Breast epithelium (tissue), 4 donors: Measurements from ENCODE around the gene ACSM2A. TPM values are rescaled to one million over a fixed set of nuclear protein-coding genes. Genes with fewer than 3 reads are reported as not detected.
"Not testable (repeated sequence)": the region's sequence is repeated elsewhere in the genome, so short reads cannot be mapped to it uniquely, and the experiment has no call there.

Experiments used
- DNase-seq, 2 donors: peaks; one replicate each; pipeline ENCODE4 v3.0.0-alpha.2; 2019; ENCODE audit warnings: low spot score in 2 of 2
- H3K27ac ChIP-seq, 2 donors: fragments of 200-600 bp; sonication (generic) in 1 of 2; one replicate each; pipeline ENCODE4 v1.5.1; 2016 to 2019; ENCODE audit warnings: mild to moderate bottlenecking in 1 of 2
- H3K27me3 ChIP-seq, 2 donors: fragments of 200-600 bp; sonication (generic) in 1 of 2; one replicate each; pipeline versions ENCODE4 v1.5.1 to v1.6.0; 2017 to 2019; ENCODE audit warnings: control low read depth in 1 of 2, mild to moderate bottlenecking in 1 of 2
- H3K36me3 ChIP-seq: fragments of 200-600 bp; one replicate; pipeline ENCODE4 v1.5.1; 2019
- H3K4me1 ChIP-seq, 2 donors: fragments of 200-600 bp; sonication (generic); one replicate each; pipeline ENCODE4 v1.5.1; 2016 to 2019; ENCODE audit warnings: control low read depth in 1 of 2
- H3K4me3 ChIP-seq, 3 donors: fragments of 200-600 bp; sonication (generic); 1 replicate in 2 of 3; 2 replicates in 1 of 3; pipeline ENCODE4 v1.5.1; 2016 to 2019; ENCODE audit warnings: mild to moderate bottlenecking in 3 of 3, moderate library complexity in 2 of 3
- H3K9me3 ChIP-seq, 2 donors: fragments of 200-600 bp; sonication (generic) in 1 of 2; one replicate each; pipeline ENCODE4 v1.5.1; 2016 to 2019; ENCODE audit warnings: control low read depth in 1 of 2
- POLR2A ChIP-seq: fragments of 450-650 bp; IDR thresholded peaks from one replicate; pipeline ENCODE4 v1.6.1; 2016; ENCODE audit warnings: antibody characterized with exemption, mild to moderate bottlenecking, moderate library complexity
- POLR2AphosphoS5 ChIP-seq, 3 donors: sonication (generic); formaldehyde crosslinking; IDR thresholded peaks; one replicate each; pipeline ENCODE4 v1.6.1; 2017; ENCODE audit warnings: antibody characterized with exemption in 3 of 3
- intact Hi-C: fragments of 100-400 bp; cut with DNase I; formaldehyde crosslinking; loops from one replicate; pipeline ENCODE4 v1.15.1; 2023; ENCODE audit warnings: low total_unique reads
- total RNA-seq, 3 donors: library from RNA; depleted of rRNA; stranded (reverse); fragments of >200 nt; gene quantifications; one replicate each; pipeline ENCODE4 v1.1.0, GENCODE V29; 2016
- TF ChIP-seq, protein P1 (sequence below), 3 donors: fragments of 450-650 bp; IDR thresholded peaks; one replicate each; pipeline ENCODE4 v1.5.1; 2016 to 2017; ENCODE audit warnings: antibody characterized with exemption in 3 of 3, mild to moderate bottlenecking in 3 of 3, moderate library complexity in 3 of 3

The ACSM2A gene
- total RNA-seq, 3 donors from 2014 or later, result not detected

DNA sequence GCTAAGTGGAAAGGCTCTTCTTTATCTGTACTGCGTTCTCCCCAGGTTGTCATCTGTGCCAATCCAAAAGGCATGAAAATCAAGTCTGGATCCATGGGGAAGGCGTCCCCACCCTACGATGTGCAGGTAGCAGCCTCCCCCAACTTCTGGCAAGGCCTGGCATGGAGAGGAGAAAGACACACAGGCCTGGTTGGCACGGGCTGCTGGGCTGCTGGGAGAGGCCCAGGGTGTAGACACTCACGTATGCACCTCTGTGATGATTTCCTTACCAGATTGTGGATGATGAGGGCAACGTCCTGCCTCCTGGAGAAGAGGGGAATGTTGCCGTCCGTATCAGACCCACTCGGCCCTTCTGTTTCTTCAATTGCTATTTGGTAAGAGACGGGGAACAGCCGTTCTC, 20.4 kb upstream of the ACSM2A start:
- H3K36me3 ChIP-seq, result no peaks in the 10 kb centered on the region
- intact Hi-C loops, result no loop called here
- H3K27ac ChIP-seq, result no peak overlapping the region
- H3K9me3 ChIP-seq, result no peaks in the 10 kb centered on the region
- no peaks in the 10 kb centered on the region for H3K4me1 ChIP-seq
- TF ChIP-seq POLR2AphosphoS5 (IDR thresholded peaks at IDR 0.05) (no peak), POLR2A (no peak)
- TF ChIP-seq, protein P1, sequence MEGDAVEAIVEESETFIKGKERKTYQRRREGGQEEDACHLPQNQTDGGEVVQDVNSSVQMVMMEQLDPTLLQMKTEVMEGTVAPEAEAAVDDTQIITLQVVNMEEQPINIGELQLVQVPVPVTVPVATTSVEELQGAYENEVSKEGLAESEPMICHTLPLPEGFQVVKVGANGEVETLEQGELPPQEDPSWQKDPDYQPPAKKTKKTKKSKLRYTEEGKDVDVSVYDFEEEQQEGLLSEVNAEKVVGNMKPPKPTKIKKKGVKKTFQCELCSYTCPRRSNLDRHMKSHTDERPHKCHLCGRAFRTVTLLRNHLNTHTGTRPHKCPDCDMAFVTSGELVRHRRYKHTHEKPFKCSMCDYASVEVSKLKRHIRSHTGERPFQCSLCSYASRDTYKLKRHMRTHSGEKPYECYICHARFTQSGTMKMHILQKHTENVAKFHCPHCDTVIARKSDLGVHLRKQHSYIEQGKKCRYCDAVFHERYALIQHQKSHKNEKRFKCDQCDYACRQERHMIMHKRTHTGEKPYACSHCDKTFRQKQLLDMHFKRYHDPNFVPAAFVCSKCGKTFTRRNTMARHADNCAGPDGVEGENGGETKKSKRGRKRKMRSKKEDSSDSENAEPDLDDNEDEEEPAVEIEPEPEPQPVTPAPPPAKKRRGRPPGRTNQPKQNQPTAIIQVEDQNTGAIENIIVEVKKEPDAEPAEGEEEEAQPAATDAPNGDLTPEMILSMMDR (IDR thresholded peaks at IDR 0.05), result no peak
- no peak for DNase-seq
- no peaks in the 10 kb centered on the region for H3K27me3 ChIP-seq
- no peak overlapping the region for H3K4me3 ChIP-seq

DNA sequence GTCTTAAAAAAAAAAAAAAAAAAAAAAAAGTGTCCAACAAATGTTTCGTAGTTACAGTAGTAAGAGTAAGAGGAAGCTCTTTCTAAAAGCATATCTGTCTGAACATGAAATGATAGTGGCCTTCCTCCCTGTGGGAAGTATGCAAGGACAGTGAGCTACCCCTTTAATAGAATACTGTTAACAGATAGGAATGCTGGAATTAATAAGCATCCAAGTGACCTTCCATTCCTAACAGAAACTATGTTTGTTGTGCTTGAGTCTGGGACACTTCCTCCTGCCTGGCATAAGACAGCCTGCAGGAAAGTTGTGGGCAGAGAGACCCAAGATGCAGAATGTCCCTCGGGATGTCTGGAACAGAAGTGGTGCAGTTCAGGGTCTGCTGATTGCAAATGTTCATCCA, 12.4 kb upstream of the ACSM2A start:
- H3K36me3 ChIP-seq, H3K4me3 ChIP-seq, intact Hi-C loops, DNase-seq, H3K9me3 ChIP-seq, H3K4me1 ChIP-seq, H3K27me3 ChIP-seq: not testable (repeated sequence)
- peak overlapping the region in 1 of 2 donors; percentile 63 for H3K27ac ChIP-seq

GRCh38 chr16:20439820-20440231, 11.5 kb upstream of the ACSM2A start:
- peak overlapping the region; percentile 36 to 63 for H3K27ac ChIP-seq
- TF ChIP-seq POLR2AphosphoS5 (IDR thresholded peaks at IDR 0.05), result peak in 1 of 3 donors; percentile 88
- H3K36me3 ChIP-seq, H3K4me3 ChIP-seq, H3K4me1 ChIP-seq, intact Hi-C loops, H3K27me3 ChIP-seq, H3K9me3 ChIP-seq: not testable (repeated sequence)
- DNase-seq, result peak; percentile 52 to 76

DNA sequence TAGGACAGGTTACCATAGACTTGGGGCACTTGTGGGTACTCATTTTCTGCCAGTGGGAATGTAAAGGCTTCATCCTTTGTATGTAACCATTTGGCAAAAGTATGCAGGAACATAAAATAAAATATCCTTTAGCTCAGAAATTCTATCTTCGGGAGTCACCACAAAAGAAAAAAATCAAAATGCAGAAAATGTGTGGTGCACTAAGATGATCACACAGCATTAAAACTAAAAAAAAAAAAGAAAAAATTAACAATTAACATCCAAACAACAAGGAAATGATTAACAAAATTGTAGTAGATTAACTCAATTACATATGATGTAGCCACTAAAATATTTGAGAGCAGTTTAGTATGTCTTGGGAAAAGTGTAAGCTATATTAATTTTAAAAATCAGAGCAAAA, 10.6 kb upstream of the ACSM2A start:
- H3K4me3 ChIP-seq, H3K36me3 ChIP-seq, H3K27me3 ChIP-seq, H3K4me1 ChIP-seq, H3K9me3 ChIP-seq, DNase-seq, intact Hi-C loops: not testable (repeated sequence)
- peak overlapping the region; percentile 48 to 84 for H3K27ac ChIP-seq

GRCh38 chr16:20441191-20441590, 10.1 kb upstream of the ACSM2A start:
- TF ChIP-seq, protein P1 (IDR thresholded peaks at IDR 0.05), result no peak
- TF ChIP-seq POLR2AphosphoS5 (IDR thresholded peaks at IDR 0.05) (no peak), POLR2A (no peak)
- no peak for DNase-seq
- Histone ChIP-seq H3K9me3 (no peaks in the 10 kb centered on the region), H3K27me3 (no peaks in the 10 kb centered on the region), H3K4me1 (no peaks in the 10 kb centered on the region), H3K27ac (no peak overlapping the region), H3K36me3 (no peaks in the 10 kb centered on the region), H3K4me3 (no peak overlapping the region)
- intact Hi-C loops, result no loop called here

DNA sequence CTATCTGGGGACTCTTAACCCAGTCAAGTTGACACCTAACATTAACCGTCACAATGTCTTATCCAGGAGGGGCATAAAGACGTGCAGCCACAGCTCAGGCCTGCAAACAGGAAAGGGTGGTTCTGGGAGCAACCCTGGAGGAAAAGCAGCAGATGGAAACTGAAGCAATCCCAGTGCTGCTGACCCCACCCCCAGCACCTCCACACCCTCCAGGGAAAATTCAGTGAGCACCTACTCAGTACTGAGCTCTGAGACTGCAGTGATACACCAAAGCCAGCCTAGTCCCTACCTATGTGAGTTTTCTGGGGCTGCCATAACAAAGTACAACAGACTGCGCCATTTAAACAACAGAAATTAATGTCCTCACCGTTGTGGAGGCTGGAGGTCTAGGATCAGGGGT, 9.5 kb upstream of the ACSM2A start:
- H3K36me3 ChIP-seq, H3K9me3 ChIP-seq, H3K27ac ChIP-seq: not testable (repeated sequence)

DNA sequence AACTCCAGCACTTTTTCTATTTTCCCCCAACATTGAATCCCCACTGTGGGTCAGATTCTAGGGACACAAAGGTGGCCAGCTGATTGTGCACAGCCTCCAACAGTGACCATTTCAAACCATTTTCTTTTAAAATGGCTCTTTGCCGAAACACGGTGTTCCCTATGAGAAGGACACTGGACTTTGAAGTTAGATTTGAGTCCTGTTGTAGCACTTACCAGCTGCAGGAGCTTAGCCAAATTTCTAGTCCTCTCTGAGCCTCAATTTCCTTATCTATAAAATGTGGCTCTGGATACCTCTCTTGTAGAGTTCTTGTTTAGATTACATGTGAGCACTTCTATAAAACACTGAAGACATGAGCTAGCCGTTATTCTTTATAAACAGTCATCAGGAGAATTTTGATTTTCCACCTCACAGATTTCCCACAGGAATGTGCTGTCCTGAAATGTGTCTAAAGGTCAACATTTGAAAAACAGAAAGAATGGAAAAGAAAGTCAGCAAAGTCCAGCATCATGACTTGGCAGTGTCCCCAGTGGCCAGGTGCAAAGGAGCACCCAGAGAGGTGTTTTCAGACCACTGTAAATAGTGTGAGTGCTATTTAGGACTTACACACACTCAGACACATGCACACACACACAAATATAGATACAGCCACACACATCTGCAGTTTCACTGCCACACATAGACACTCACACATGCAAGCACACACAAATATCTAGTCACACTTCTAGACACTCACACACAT, 4.5 kb upstream of the ACSM2A start:
- DNase-seq, intact Hi-C loops, H3K36me3 ChIP-seq, H3K4me1 ChIP-seq, H3K4me3 ChIP-seq, H3K27me3 ChIP-seq, H3K9me3 ChIP-seq, H3K27ac ChIP-seq: not testable (repeated sequence)

More for the DNA sequence above, 9.5 kb upstream of the ACSM2A start:
- H3K4me1 ChIP-seq, DNase-seq, H3K27me3 ChIP-seq, H3K4me3 ChIP-seq, intact Hi-C loops: not testable (repeated sequence)

GRCh38 chr16:20453633-20454032, 2.3 kb downstream of the ACSM2A start:
- DNase-seq, intact Hi-C loops, H3K36me3 ChIP-seq, H3K27me3 ChIP-seq, H3K4me3 ChIP-seq, H3K4me1 ChIP-seq, H3K9me3 ChIP-seq, H3K27ac ChIP-seq: not testable (repeated sequence)

GRCh38 chr16:20459227-20459626, 7.9 kb downstream of the ACSM2A start:
- DNase-seq, intact Hi-C loops, H3K4me3 ChIP-seq, H3K27me3 ChIP-seq, H3K9me3 ChIP-seq, H3K27ac ChIP-seq, H3K4me1 ChIP-seq, H3K36me3 ChIP-seq: not testable (repeated sequence)

DNA sequence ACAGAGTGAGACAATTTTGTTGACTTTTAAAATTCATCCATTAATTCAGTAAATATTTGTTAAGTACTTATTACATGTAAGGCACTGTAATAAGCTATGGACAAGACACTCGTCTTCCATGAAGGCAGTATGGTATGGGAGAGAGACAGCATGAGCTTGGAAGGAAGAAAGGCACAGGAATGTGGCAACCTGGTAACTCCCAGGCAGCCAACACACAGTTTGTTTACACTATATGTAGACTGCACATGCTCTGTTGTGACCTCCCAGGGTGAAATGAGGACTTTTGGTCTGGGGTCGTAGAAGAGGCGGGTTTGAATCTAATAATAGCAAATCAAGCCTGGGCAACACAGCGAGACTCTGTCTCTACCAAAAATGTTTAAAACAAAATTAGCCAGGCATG, 9.0 kb downstream of the ACSM2A start:
- DNase-seq, H3K27me3 ChIP-seq, H3K4me3 ChIP-seq, H3K4me1 ChIP-seq, intact Hi-C loops, H3K36me3 ChIP-seq, H3K27ac ChIP-seq, H3K9me3 ChIP-seq: not testable (repeated sequence)

- H3K4me1 ChIP-seq, H3K27ac ChIP-seq: not testable (repeated sequence)
Measured at GRCh38 chr16:20468954-20469353, 17.6 kb downstream of the ACSM2A start.

More at GRCh38 chr16:20468954-20469353, 17.6 kb downstream of the ACSM2A start:
- H3K27me3 ChIP-seq, DNase-seq, intact Hi-C loops, H3K36me3 ChIP-seq, H3K4me3 ChIP-seq, H3K9me3 ChIP-seq: not testable (repeated sequence)
